Stimulated activated CD8-positive, alpha-beta memory T cell treated with anti-CD3 and anti-CD28 coated beads, Interleukin-15, amount 100 ng/mL, for 24 hours (primary cell): ENCODE data around the gene DCANP1.
A peak's percentile ranks its signal among the peaks of the same experiment; 100 is the strongest.

Experiments
- DNase-seq: peaks from one replicate; pipeline ENCODE4 v3.0.0-alpha.2; 2020; ENCODE audit warnings: low read depth

Gene DCANP1

DNA sequence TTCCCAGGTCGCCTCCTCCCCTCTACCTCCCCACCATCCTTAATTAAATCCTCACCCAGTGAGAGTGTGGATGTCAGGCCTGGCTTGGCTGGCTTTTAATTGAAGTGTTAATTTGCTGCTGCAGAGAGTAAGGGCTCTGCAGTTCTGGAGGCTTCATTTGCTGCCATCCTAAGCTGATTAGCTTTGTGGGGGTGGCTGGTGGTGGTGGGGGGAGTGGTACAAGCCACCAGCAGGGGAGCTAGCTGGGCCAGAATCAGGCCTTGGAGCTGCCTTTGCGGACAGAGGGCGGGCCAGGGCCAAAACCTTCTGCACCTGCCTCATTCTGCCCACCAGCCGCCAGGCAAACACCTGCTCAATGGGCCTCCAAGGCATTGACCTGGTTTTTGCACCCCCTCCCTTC lies 31.8 kb upstream of the DCANP1 start:
- DNase-seq: no peak

DNA sequence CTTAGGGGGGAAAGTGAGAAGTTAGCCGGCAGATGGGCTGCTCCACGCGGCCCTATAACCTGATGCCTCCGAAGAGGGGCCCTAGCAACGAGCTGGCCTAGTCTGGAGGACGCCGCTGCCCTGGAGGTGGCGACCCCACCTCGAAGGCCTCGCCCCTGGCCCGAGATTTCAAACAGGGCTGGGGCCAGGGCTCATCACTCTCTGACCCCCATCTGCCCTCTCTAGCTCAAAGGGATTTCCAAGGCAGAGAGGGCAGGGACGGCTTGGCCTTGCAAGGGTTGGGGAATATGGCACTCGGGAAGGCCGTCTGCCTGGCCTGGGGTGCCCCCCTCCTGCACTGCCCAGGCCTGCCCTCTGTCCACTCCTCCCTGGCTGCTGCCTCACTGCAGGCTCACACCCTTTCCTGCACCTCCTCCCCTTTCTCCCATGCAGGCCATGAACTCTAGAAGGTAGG lies 30.5 kb upstream of the DCANP1 start:
- DNase-seq: no peak

GRCh38 chr5:135476615-135477581 lies 29.8 kb upstream of the DCANP1 start:
- no peak for DNase-seq

DNA sequence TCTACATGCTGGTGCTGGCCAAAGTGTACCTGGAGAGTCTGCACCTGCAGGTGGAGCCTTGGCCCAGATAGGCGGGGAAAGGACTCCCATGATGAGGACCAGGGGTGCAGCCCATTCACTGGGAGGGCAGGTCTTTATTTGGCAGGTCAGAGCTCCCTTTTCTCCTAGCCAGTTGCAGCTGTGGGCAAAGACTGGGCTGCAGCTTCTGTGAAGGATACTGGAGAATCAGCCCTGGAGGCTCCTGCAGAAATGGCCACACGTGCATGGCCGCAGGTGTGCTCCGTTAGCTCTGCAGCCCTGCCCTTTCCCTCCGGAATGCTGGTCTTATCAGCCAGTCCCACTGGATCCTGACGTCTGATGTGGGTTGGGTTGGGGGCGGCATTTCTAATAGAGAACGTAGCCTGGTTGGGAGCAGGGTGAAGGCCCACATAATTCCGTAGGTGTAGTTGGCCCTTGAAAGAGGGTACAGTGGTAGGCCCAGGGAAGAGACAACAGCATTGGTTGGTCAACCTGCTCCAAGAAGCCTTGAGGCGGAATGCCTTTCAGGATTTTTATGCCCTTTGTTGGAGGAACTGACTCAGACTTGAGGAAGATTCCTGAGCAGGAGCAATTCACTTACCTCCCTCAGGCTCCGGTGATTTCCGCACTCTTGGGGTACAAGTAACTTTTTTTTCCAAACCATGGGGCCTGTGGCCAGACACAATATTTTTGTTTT lies 27.0 kb upstream of the DCANP1 start:
- DNase-seq: no peak

DNA sequence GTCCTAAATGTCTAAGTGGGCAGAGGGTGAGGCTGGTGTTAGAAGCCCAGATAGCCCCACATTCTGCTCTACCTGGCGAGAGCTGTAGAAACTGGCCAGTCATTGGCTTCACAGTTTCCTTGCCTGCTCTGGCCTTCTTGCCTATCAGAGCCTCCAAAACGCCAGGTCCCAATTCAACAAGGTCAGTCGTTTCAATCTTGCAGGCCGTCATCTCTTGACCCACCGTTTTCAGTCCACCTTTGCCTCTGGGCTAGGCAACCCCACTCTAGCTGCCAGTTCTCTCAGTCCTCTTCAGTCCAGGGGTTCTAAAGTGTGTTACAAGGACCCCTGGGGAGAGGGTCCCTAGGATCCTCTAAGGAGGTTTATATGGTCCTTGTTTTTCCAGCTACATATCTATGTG lies 25.0 kb upstream of the DCANP1 start:
- no peak for DNase-seq

DNA sequence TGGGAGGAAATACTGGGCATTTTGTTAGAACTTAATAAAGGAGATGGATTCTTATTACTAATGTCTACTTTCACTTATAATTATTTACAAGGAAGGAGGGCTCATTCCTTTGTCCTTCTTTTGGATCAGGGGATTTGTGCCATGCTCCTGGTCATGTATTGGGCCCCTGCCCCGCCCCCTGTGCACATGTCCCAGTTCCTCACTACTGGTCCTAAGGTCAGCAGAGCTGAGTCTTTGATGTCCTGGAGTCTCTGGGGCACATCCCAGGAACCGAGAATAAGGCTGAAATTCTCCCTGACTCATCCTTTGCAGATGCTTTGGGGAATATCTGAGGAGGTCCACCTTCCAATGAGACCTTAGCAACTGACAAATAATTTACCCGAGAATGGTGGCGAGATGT lies 24.6 kb upstream of the DCANP1 start:
- DNase-seq: no peak

GRCh38 chr5:135469911-135470310 lies 22.8 kb upstream of the DCANP1 start:
- DNase-seq: no peak

DNA sequence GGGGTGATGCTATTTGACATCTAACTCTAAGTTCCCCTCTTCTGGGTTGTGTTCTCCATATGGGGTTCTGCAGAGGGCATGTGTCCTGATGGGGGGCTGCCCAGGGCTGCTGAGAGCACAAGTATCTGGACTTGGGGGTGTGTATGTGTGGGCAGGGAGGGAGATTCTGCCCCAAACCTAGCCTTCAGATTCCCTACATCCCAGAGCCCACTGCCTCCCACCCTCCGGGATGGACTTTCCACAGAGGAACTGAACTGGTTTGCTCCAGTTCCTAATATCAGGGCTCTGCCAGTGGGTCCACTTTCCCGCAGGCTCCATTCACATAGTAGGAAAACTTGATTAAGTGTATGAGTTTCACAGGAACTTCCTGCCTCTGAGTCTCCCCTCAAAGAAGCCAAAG lies 21.4 kb upstream of the DCANP1 start:
- DNase-seq: no peak

DNA sequence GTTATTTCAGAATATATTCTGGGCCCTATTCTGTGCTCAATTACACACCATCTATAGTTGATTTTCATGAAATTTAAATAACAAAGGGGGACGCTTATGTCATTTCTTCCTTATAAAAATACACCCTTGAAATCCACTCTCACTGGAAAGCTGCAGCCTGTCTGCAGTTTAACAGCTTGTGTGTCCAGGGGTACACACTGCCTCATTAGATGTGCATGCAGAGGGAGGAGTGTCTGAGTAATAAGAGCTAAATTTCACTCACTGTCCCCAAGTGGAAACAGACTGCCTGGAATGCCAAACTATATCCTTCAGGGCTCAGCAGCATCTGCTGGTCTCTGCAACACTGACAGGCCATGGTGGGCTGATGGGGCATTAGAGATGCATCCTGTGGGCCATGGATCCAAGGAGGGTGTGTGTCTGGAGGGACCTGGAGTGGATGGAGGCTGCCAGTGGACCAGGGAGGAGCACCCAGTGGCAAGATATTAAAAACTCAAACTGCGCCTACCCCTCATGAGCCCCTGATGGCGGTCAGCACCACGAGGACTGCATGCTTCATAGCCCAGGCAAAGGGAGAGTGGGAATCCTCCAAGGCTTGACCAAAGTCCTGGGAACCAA lies 20.8 kb upstream of the DCANP1 start:
- no peak for DNase-seq

DNA sequence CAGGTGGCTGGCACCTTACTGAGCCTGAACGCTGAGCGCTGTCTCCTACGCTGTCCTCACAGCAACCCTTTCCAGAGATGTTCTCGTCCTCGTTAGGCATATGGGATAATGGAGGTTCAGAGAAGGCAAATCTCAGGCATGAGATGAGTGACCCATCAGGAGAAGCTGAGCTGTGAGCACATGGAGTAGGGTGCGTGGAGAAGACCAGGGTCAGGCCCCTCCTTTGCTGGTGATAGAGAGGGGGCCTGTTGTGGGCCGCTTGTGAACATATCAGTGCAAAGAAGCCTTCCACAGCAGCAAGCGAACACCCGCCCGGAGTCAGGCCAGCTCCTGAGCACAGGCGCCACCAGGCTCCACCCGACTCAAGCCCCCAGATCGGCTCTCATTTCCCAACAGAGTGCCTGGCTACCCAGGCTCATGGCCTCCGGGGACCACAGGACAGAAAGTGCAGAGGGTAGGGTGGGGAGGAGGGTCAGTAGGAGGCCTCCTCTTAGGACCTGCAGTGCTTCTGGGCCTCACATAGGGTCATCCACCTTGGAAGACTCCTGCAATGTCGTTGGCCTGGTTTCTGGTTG lies 20.0 kb upstream of the DCANP1 start:
- no peak for DNase-seq

- DNase-seq: peak; percentile 58
These were observed 19.3 kb upstream of the DCANP1 start for GRCh38 chr5:135466178-135467050.

GRCh38 chr5:135465391-135466122 lies 18.4 kb upstream of the DCANP1 start:
- no peak for DNase-seq

- DNase-seq: no peak
These were observed 15.2 kb upstream of the DCANP1 start for GRCh38 chr5:135462304-135462703.

DNA sequence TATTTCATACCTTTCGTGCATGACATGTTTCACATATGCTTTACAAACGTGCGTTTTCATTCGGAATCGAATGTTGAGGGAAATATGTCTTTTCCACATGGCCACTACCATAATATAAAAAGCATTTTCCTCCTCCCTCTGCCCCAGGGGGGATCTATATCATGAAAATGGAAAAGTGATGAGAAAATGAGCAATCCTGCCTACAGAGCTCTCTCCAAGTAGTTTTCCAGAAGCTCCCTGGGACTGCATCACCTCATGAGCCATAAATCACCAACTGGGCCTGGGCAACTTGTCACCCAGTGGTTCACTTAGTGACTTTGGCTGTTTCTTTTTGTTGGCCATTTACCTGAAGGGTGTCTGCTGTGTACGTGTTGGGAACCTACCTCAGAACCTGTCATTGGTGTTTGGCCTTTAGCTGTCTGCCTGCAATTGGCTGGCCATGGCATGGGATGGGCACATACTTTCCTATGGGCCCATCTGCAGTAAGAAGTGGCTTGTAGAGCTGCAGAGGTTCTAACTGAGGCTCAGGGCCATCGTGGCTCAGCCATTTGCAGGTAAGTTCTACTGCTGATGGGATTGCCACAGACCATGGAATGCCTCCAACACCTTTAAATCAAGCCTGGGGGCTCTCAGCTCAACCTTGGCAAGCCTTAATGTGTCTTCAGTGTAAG lies 14.5 kb upstream of the DCANP1 start:
- no peak for DNase-seq

DNA sequence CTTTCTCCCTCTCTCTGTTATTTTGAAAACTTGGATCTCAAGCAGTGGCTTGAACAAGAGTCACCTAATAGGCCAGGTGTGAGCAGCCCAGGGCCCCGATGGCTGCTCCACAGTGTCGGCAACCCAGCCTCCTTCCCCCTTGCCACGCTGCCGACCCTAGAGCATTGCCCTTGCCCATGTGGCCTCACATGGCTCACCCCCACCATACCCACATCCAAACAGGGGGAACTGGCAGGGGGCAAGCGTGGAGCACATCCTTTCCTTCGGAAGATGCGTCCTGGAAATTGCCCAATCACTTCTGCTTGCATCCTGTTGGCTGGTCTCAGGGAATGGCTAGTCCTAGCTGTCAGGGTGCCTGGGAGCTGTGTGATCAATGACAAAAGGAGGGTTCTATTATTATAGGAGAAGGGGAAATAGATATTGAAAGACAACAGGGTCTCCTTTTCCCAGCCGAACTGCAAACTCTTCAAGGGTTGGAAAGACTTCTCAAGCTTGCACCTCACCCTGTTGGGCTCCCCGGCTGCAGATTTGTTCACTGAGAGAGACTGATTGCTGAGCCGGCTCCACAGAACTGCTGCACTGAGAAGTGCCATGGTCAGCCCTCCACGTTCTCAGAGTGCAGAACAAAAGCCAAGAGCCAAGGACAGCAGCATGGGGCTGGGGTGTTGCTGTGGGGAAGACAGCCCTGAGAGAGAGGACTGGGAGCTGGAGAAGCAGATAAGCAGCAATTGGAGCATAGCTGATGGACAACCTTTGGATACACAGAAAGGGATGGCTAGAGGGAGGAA lies 13.3 kb upstream of the DCANP1 start:
- DNase-seq: no peak

- no peak for DNase-seq
These were observed 11.8 kb upstream of the DCANP1 start for GRCh38 chr5:135458921-135459331.

GRCh38 chr5:135458356-135458755 lies 11.2 kb upstream of the DCANP1 start:
- no peak for DNase-seq

DNA sequence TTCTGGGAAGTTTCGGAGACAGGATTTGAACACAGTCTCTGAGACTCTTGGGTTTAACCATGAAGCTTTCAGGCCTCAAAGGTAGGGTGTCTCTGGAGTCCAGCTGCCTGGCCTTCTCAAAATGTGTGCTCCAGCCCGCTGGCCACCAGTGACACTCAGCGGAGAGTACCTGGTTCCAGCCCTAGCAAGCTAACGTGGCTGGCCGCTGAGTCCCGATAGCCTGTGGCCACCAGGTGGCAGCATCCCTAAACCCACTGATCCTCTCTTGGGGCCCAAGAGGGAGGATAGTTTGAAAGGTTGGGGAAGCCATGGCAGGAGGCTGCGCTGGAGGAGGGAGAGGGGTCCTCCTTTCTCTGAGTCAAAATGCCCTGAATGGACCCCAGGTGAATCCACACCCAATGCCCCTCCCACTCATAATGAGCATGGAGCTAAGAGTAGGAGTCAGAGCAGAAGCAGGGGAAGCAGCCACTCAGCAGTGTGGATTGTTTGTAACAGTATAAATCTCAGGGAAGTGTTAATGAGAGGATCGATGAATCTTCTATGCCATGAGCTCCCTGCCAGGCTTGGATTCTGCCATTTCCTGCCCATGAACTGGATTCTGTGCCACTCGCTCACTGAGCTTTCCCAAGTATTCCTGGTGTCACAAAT lies 10.4 kb upstream of the DCANP1 start:
- peak; percentile 37 for DNase-seq
